ENCODE data around the gene TENM4.

DNA sequence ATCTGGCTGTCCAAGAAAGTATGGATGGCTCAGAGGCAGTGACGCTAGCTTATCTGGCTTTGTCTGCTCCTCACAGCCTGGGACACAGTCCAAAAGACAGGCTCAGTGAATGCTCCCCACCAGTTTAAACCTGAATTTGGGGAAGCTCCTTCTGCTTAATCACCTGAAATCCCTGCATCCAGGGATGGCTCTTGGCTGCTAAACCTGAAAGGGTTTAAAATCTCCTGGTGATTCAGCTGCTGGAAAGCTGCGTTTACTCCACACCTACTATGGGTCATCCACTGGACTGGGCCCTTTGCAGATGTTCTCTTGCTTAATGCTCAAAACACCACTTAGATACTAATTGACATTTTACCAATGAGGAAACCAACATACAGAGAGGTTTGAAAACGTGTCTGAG, 564.2 kb downstream of the TENM4 start:
- TF ChIP-seq FOXK2 (IDR thresholded peaks at IDR 0.05) (no peak), CTBP1 (IDR thresholded peaks at IDR 0.05; ENCODE audit: borderline replicate concordance) (no peak), L3MBTL2 (conservative IDR thresholded peaks at IDR 0.05) (no peak), SP1 (IDR thresholded peaks at IDR 0.05) (no peak), HDGF (IDR thresholded peaks at IDR 0.05; ENCODE audit: borderline replicate concordance) (no peak)

All from HEK293T (cell line).